Ascending aorta (tissue), 1 donor: ENCODE measurements around the gene KRTAP9-8. TPM values are rescaled to one million over a fixed set of nuclear protein-coding genes. Genes with fewer than 3 reads are reported as not detected.

Source experiments
- total RNA-seq: library from RNA; depleted of rRNA; stranded (reverse); fragments of >200 nt; gene quantifications from one replicate; pipeline ENCODE4 v1.1.0, GENCODE V29; 2016

The KRTAP9-8 gene
- total RNA-seq, 1 donor from 2014 or later: not detected

Other genes starting within 250 kb of the KRTAP9-8 start
- gene KRTAP3-3, start 243.8 kb upstream of the KRTAP9-8 start, total RNA-seq: not detected
- gene KRTAP3-2, start 238.1 kb upstream of the KRTAP9-8 start, total RNA-seq: not detected
- not detected for gene KRTAP3-1, start 228.9 kb upstream of the KRTAP9-8 start, total RNA-seq
- gene KRTAP1-5, start 210.8 kb upstream of the KRTAP9-8 start, total RNA-seq: not detected
- gene KRTAP1-4, start 207.8 kb upstream of the KRTAP9-8 start, total RNA-seq: not detected
- not detected for gene KRTAP1-3, start 203.1 kb upstream of the KRTAP9-8 start, total RNA-seq
- gene KRTAP1-1, start 196.5 kb upstream of the KRTAP9-8 start, total RNA-seq: not detected
- gene KRTAP2-1, start 190.7 kb upstream of the KRTAP9-8 start, total RNA-seq: not detected
- gene KRTAP2-2, start 182.8 kb upstream of the KRTAP9-8 start, total RNA-seq: not detected
- gene KRTAP2-3, start 177.9 kb upstream of the KRTAP9-8 start, total RNA-seq: not detected
- gene KRTAP2-4, start 172.1 kb upstream of the KRTAP9-8 start, total RNA-seq: not detected
- not detected for gene KRTAP4-7, start 153.8 kb upstream of the KRTAP9-8 start, total RNA-seq
- not detected for gene KRTAP4-8, start 139.9 kb upstream of the KRTAP9-8 start, total RNA-seq
- gene KRTAP4-16, start 135.8 kb upstream of the KRTAP9-8 start, total RNA-seq: not detected
- gene KRTAP4-9, start 132.6 kb upstream of the KRTAP9-8 start, total RNA-seq: not detected
- gene KRTAP4-11, start 119.6 kb upstream of the KRTAP9-8 start, total RNA-seq: not detected
- not detected for gene KRTAP4-12, start 113.8 kb upstream of the KRTAP9-8 start, total RNA-seq
- not detected for gene KRTAP4-6, start 97.5 kb upstream of the KRTAP9-8 start, total RNA-seq
- gene KRTAP4-5, start 88.2 kb upstream of the KRTAP9-8 start, total RNA-seq: not detected
- gene KRTAP4-4, start 77.3 kb upstream of the KRTAP9-8 start, total RNA-seq: not detected
- not detected for gene KRTAP4-3, start 69.8 kb upstream of the KRTAP9-8 start, total RNA-seq
- not detected for gene KRTAP4-2, start 59.8 kb upstream of the KRTAP9-8 start, total RNA-seq
- gene KRTAP4-1, start 53.1 kb upstream of the KRTAP9-8 start, total RNA-seq: not detected
- gene KRTAP9-1, start 48.1 kb upstream of the KRTAP9-8 start, total RNA-seq: not detected
- not detected for gene KRTAP9-2, start 11.4 kb upstream of the KRTAP9-8 start, total RNA-seq
- not detected for gene KRTAP9-3, start 5.5 kb upstream of the KRTAP9-8 start, total RNA-seq
- not detected for gene KRTAP9-4, start 11.7 kb downstream of the KRTAP9-8 start, total RNA-seq
- not detected for gene KRTAP9-9, start 17.4 kb downstream of the KRTAP9-8 start, total RNA-seq
- gene KRTAP9-6, start 27.4 kb downstream of the KRTAP9-8 start, total RNA-seq: not detected
- not detected for gene KRTAP9-7, start 37.7 kb downstream of the KRTAP9-8 start, total RNA-seq
- not detected for gene KRTAP29-1, start 64.9 kb downstream of the KRTAP9-8 start, total RNA-seq
- not detected for gene KRTAP16-1, start 71.3 kb downstream of the KRTAP9-8 start, total RNA-seq
- gene KRTAP17-1, start 77.7 kb downstream of the KRTAP9-8 start, total RNA-seq: not detected
- gene KRT33A, start 112.8 kb downstream of the KRTAP9-8 start, total RNA-seq: not detected
- not detected for gene KRT33B, start 131.8 kb downstream of the KRTAP9-8 start, total RNA-seq
- gene KRT34, start 144.3 kb downstream of the KRTAP9-8 start, total RNA-seq: not detected
- gene KRT31, start 159.6 kb downstream of the KRTAP9-8 start, total RNA-seq: not detected
- not detected for gene KRT37, start 186.6 kb downstream of the KRTAP9-8 start, total RNA-seq
- gene KRT38, start 203.0 kb downstream of the KRTAP9-8 start, total RNA-seq: not detected
- not detected for gene KRT32, start 229.4 kb downstream of the KRTAP9-8 start, total RNA-seq
- gene KRT35, start 243.2 kb downstream of the KRTAP9-8 start, total RNA-seq: not detected